GM12872 (cell line): ENCODE data around the gene GJC1.

ENCODE experiments used
- TF ChIP-seq, protein P1 (sequence below): IDR thresholded peaks from 3 replicates; pipeline ENCODE4 v1.5.1; 2011; ENCODE audit warnings: low read depth, mild to moderate bottlenecking, low read length, moderate library complexity; ENCODE audit not compliant: insufficient read depth

The GJC1 gene

DNA sequence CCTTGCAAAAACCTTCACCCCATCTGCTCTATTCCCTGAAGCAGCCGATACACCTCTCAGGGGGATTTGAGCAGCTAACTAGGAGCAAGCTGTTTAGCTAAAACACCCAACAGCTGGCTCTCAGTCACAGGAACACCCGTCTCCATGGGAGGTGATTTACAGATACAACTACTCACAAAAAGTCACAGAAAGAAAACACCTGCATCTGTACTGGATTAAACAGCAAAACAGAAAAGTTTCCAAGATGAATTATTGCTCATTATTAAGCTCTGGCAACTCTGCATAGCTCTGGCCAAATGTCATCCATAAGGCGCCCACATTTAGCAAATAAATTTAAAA is 22.3 kb downstream of the GJC1 start:
- TF ChIP-seq, protein P1, sequence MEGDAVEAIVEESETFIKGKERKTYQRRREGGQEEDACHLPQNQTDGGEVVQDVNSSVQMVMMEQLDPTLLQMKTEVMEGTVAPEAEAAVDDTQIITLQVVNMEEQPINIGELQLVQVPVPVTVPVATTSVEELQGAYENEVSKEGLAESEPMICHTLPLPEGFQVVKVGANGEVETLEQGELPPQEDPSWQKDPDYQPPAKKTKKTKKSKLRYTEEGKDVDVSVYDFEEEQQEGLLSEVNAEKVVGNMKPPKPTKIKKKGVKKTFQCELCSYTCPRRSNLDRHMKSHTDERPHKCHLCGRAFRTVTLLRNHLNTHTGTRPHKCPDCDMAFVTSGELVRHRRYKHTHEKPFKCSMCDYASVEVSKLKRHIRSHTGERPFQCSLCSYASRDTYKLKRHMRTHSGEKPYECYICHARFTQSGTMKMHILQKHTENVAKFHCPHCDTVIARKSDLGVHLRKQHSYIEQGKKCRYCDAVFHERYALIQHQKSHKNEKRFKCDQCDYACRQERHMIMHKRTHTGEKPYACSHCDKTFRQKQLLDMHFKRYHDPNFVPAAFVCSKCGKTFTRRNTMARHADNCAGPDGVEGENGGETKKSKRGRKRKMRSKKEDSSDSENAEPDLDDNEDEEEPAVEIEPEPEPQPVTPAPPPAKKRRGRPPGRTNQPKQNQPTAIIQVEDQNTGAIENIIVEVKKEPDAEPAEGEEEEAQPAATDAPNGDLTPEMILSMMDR = no peak

DNA sequence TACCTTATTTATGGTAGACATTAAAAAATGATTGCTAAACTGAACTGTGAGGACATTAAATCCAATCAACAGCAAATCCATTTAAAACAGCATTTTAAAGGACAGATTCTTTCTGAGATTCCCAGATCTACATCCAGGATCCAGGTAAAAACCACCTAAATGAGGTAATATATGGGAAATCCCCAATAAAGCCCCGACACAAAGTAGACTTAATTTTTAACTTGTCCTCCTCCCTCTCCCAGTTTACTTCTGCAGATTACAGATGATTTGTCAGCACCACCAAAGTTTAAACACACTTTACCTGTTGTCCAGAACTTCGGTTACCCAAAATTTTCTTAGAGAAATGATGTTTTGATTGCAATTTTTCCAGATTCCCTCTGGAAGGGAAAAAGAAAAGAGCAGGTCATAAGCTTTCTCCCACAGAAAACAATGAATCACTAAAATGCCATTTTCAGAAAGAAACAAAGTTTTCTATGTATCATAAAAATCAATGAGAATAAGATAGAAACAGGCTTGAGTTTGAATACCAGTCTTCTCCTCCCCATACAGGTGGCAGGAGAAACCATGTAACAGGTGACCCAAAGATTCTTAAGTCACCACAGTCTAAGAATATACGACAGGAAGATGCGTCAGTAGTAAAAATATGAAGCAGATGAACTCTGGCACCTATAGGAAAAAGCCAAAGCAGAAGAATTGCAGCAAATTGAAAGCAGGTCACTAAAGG is 22.8 kb downstream of the GJC1 start:
- TF ChIP-seq, protein P1 = no peak

DNA sequence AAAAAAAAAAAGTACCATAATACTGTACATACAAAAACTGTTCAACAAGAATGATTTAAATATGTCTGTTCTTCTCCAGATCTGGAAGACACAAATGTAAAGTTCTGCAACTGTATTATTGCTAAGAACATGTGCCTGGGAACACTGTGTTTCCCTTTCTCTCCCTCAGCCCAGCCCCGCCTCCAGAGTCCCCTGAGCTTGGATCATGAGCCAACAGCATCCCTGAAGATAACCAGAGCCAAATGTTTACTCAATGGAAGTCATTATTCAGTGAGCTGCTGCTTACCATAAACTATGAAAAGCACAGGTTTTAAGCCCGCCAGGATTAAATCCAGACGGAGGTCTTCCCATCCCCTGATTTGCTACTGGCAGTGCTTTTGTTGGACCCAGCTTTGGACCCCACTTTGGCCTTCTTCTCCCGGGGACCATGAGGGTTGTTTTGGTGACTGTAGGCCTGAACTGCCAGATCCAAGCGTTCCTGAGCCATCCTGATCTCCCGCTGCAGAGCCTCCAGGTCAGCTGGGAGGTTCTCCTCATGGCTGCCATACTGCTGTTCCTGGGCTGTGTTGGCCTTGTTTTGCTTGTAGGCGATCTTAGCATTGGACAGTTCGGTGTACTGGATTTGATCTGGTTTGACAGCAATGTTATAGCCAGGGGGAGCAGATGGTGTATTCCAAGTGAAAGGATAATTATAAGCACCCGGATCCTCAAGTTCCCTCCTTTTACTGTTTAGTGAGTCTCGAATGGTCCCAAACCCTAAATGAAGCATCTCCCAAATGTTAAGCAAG is 25.6 kb downstream of the GJC1 start:
- TF ChIP-seq, protein P1 = no peak

GRCh38 chr17:44801880-44802279 is 28.2 kb downstream of the GJC1 start:
- TF ChIP-seq, protein P1 = no peak

DNA sequence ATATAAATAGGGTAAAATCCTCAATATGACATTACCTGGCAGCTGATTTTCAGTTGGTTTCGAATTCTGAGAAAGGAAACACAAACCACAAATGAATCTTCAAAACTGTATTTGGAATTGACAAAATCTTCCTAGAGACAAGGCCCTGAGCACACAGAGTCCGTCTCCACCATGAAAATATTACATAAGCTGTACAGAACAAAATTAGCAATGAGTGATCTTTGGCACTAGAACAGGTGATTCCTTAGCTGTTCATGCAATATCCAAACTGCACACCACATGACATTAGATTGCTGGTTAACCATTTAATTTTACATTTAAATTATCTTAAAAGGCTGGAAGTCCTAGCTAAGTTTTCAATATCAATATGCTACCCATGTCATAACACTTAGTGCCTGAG is 31.7 kb downstream of the GJC1 start:
- TF ChIP-seq, protein P1 = no peak

GRCh38 chr17:44797802-44798201 is 32.3 kb downstream of the GJC1 start:
- TF ChIP-seq, protein P1 = no peak

- TF ChIP-seq, protein P1 = no peak
These were observed 33.4 kb downstream of the GJC1 start for GRCh38 chr17:44796731-44797130.
